ENCODE data around the gene PIP. TPM values are rescaled to one million over a fixed set of nuclear protein-coding genes. Genes with fewer than 3 reads are reported as not detected.

The PIP gene
- total RNA-seq, 1 experiment from 2014 or later: not detected

GRCh38 chr7:143129051-143129450 lies 2.8 kb upstream of the PIP start:
- H2BK120ac ChIP-seq (ENCODE audit: low read depth, low read length, poor library complexity, severe bottlenecking): no peak overlapping the region
- H3K56ac ChIP-seq (ENCODE audit: insufficient read length, low read depth, low read length): no peak overlapping the region
- H2AK5ac ChIP-seq (ENCODE audit: insufficient read length, low read length): no peak overlapping the region
- H4K8ac ChIP-seq (replicated peaks; ENCODE audit: insufficient read length, low read depth, low read length): no peak overlapping the region
- no peak for TF ChIP-seq CTCF (conservative IDR thresholded peaks at IDR 0.05)
- no peak overlapping the region for H3K4me3 Mint-ChIP-seq
- H3K9me3 Mint-ChIP-seq: peaks cover 12 to 13% of the 10 kb centered on the region in 2 experiments
- no peak overlapping the region for H2BK15ac ChIP-seq (ENCODE audit: low read depth, low read length)
- H3K27ac Mint-ChIP-seq: no peak overlapping the region
- no CpG with 5 or more reads among the region's 3 CpGs for WGBS (ENCODE audit: extremely low coverage, insufficient read length, low lambda C conversion rate)
- no peak overlapping the region for H3K27ac ChIP-seq (ENCODE audit: insufficient read length, low read depth, low read length)
- no peaks in the 10 kb centered on the region for H3K27me3 ChIP-seq (ENCODE audit: insufficient read depth, low read length)
- no peak for DNase-seq
- H3K79me2 ChIP-seq (ENCODE audit: insufficient read depth, low read length): no peaks in the 10 kb centered on the region
- H3K4me1 Mint-ChIP-seq: peaks cover 2 to 6% of the 10 kb centered on the region in 2 experiments; a peak in 2 of 4 replicates
- H2AFZ ChIP-seq (ENCODE audit: low read length): no peak overlapping the region
- H3K27me3 Mint-ChIP-seq (ENCODE audit: low read depth): peaks cover 3% of the 10 kb centered on the region; the same call in 1 of the 2 replicates
- H2BK5ac ChIP-seq (ENCODE audit: insufficient read length, low read length): no peak overlapping the region
- no peaks in the 10 kb centered on the region for H3K9me3 ChIP-seq (ENCODE audit: control insufficient read depth, low read depth, low read length)
- H3K4me1 ChIP-seq (ENCODE audit: insufficient read depth, low read length): no peaks in the 10 kb centered on the region
- H2BK20ac ChIP-seq (ENCODE audit: low read depth, low read length, poor library complexity, severe bottlenecking): no peak overlapping the region
- no peak overlapping the region for H3K4ac ChIP-seq (ENCODE audit: low read depth, low read length)
- H4K20me1 ChIP-seq (ENCODE audit: control insufficient read depth, insufficient read depth, insufficient read length): no peaks in the 10 kb centered on the region
- H3K23ac ChIP-seq (ENCODE audit: insufficient read length, low read depth, low read length): no peak overlapping the region
- H3K23me2 ChIP-seq (ENCODE audit: insufficient read length, low read depth, low read length, poor library complexity, severe bottlenecking): no peaks in the 10 kb centered on the region
- H2BK12ac ChIP-seq (ENCODE audit: insufficient read length, low read depth, low read length): no peak overlapping the region
- H3K9ac ChIP-seq (ENCODE audit: extremely low read depth, insufficient read length, low read length): no peak overlapping the region
- no peak overlapping the region for H3K14ac ChIP-seq (ENCODE audit: insufficient read depth, low read length)
- H3K18ac ChIP-seq (ENCODE audit: insufficient read length, low read depth, low read length): no peak overlapping the region
- H4K5ac ChIP-seq (ENCODE audit: insufficient read length, low read depth, low read length): no peak overlapping the region
- H4K91ac ChIP-seq (ENCODE audit: insufficient read length, low read depth, low read length): no peak overlapping the region
- H3K79me1 ChIP-seq (ENCODE audit: insufficient read depth, low read depth, low read length, poor library complexity, severe bottlenecking): no peaks in the 10 kb centered on the region
- no peak overlapping the region for H3T11ph ChIP-seq (ENCODE audit: low read length)
- no peak overlapping the region for H3K4me2 ChIP-seq (ENCODE audit: insufficient read depth, insufficient read length, low read length)
- H3K36me3 Mint-ChIP-seq (ENCODE audit: insufficient read depth in 1 of 3, low read depth in 3 of 3): peaks cover 0 to 9% (median 4%) of the 10 kb centered on the region in 3 experiments; a peak in 3 of 7 replicates

All from H9 (cell line).